Stimulated activated naive CD4-positive, alpha-beta T cell treated with Interleukin-2 at 50 U/mL for 16 hours (primary cell): ENCODE data around the gene TMCO4.

ENCODE experiments used
- DNase-seq: peaks from one replicate; lab custom pipeline; 2025; lab: John Stamatoyannopoulos, UW

Gene TMCO4

DNA sequence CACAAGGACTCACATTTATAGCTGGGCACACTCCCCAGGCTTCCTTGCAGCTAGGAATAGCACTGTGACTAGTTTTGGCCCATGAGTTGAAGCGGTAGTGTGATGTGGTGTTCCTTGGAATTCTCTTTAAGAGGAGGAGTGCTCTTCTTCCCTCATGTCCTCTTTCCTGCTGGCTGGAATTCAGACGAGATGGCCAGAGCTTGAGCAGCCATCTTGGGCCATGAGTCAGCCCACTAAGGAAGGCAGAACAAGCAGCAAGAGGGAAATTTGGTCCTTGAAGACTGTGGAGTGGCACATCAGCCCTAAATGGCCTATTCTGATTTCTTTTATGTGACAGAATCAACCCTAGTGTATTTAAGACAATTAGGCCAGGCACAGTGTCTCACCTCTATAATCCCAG lies 115.0 kb downstream of the TMCO4 start:
- no peak for DNase-seq

DNA sequence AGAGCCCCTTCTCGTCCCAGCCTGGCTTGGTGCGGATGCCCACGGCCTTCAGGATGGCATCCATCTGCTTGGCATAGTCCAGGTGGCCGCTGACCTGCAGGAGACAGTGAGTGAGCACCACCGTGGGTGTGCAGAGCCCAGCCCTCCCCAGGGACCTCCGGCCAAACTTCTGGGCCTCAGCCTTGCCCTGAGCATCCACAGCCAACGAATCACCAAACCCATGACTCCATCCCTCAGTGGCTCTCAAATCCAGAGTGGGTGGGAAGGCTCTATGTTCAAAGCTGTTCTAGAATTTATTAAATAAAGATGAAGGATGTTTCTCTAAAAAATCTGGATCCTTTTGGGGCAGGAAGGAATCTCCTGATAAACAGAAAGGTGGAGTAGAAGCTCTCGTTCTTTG lies 116.4 kb downstream of the TMCO4 start:
- no peak for DNase-seq

DNA sequence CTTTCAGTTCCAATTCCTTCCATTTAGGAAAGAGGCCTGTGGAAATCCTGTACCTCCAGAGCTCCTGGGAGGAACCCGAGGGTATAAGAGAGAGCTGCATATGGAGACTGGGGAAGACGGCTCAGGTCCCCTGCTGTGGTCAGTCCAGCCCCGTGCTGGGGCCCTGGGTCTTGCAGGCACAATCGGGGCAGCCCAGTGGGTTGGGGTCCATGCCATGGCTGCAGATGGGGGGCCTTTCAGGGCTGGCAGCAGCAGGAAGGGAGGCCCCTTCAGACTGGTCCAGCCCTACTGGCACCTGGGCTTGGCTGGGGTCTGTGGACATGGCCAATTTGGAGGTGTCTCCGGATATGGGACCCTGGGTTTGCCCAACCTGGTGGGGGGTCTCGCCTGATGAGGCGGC lies 116.8 kb downstream of the TMCO4 start:
- no peak for DNase-seq

DNA sequence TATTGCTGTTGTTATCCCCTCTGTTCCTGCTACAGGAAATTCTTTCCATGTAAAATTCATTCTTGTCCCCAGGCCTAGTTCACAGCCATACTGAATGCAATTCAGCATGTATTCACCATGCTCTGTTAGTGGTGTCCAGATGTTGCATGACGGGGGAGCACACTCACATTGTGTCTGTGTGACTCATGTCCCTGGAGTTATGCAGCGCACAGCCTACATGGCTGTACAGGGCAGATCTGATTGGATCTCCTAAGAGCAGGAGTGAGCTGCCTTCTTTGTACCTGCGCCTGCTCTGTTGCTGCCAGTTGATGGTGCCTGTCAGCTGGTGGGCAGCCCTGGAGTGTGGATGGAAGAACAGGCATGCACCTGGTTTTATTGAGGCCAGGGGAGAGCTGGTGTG lies 117.5 kb downstream of the TMCO4 start:
- DNase-seq: no peak

DNA sequence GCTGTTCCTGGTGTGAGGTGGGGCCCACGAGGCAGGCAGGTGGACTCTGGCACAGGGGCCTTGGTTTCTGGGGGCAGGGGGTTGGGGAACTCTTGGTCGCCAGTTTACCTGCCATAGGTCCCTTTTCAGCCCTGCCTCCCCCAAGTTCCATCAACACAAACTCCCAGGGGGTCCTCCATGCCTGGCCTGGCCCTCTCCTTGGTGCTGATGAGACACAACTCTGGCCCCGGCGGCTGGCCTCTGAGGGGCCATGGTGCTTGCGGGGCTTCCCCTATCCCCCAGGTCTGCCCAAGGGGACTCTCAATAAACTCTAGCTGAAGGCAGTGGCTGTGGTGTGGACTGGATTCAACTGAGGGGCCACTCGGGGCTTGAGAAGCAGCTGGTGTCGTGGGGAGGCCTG lies 119.1 kb downstream of the TMCO4 start:
- DNase-seq: no peak

DNA sequence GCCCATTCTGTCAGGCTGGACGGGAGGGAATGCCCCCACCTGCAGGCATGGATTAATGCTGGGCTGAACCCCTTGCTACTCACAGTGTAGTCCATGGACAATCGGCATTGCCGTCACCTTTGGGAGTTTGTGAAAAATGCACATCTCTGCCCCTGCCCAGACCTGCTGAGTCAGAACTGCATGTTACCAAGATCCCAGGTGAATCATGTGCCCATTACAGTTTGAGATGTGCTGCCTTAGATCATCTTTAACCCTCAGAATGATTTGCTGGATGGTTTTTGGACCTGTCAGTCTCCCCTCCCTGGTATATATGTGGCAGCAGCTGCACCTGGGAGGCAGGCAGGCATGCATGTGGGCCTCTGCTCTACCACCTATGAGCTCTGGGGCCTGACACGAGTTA lies 120.0 kb downstream of the TMCO4 start:
- no peak for DNase-seq

DNA sequence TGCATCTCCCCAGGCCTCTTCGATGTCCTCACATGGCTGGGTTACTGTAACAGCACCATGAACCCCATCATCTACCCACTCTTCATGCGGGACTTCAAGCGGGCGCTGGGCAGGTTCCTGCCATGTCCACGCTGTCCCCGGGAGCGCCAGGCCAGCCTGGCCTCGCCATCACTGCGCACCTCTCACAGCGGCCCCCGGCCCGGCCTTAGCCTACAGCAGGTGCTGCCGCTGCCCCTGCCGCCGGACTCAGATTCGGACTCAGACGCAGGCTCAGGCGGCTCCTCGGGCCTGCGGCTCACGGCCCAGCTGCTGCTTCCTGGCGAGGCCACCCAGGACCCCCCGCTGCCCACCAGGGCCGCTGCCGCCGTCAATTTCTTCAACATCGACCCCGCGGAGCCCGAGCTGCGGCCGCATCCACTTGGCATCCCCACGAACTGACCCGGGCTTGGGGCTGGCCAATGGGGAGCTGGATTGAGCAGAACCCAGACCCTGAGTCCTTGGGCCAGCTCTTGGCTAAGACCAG lies 120.7 kb downstream of the TMCO4 start:
- no peak for DNase-seq

DNA sequence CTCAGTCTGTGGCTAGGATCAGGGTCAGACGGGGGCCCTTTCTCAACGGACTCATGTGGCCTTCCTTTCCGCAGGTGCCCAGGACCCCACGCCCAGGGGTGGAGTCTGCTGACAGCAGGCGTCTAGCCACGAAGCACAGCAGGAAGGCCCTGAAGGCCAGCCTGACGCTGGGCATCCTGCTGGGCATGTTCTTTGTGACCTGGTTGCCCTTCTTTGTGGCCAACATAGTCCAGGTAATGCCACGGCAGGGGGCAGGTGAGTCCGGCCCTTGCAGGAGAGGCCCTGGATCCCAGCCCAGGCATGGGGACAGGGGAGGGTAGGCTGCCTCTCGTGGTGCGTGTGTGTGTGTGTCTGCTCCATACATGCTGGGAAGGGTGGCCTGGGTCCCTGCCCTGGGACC lies 121.2 kb downstream of the TMCO4 start:
- DNase-seq: no peak

DNA sequence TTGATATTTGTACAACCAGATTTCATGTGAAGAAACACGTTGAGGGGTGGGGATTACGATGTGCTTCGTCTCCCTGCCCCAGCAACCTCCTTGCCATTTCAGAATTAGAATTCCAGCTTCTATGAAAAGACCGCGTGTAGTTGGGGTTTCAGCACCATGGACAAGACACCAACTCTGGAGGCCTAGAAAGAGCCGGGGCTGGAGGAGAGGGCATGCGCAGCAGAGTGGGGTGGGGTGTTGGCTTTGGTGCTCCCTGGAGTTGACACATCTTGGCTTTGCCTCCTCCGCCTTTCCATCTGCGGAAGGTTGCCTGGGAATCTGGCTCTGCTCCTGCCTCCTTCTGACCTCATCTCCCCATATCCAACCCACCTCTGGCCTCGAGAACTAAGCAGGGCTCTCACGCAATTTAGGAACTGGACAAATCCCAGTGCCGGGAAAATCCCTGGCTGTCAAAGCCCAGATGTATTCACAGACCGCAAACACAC lies 123.2 kb downstream of the TMCO4 start:
- no peak for DNase-seq

DNA sequence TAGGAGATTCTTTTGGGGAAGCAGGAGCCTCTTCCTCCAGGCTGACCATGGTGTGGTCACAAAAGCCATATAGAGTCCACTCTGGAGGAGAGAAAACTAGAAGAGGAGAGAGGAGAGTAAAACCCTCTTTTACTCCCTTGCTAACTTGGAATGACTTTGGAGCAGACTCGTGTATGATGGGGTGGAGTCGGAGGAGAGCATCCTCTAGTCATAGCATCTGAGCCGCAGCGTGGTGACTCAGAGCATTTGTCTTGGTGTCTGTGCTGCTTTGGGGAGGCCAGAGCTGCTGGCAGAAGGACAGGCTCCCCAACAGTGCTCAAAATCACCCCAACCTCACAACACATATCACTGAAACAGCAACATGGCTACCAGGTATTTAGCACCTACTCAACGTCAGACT lies 123.9 kb downstream of the TMCO4 start:
- no peak for DNase-seq

DNA sequence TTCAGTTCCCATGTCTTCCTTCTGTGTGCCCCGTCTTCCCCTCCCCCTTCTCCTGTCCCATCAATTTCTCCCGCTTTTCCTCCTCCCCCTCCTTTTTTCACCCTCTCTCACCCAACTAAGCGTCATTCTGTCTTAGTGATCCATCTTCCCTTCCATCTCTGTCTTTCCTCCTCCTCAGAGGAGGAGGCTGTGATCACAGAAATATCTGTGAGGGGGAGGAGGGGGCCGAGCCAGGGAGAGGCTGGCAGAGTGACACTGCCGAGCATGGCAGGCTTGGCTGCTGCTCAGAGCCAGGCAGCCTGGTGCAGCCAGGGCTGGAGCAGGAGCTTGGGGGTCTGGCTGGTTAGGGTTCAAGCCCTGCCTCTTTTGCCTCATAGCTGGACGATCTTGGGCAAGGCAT lies 127.5 kb downstream of the TMCO4 start:
- DNase-seq: no peak

DNA sequence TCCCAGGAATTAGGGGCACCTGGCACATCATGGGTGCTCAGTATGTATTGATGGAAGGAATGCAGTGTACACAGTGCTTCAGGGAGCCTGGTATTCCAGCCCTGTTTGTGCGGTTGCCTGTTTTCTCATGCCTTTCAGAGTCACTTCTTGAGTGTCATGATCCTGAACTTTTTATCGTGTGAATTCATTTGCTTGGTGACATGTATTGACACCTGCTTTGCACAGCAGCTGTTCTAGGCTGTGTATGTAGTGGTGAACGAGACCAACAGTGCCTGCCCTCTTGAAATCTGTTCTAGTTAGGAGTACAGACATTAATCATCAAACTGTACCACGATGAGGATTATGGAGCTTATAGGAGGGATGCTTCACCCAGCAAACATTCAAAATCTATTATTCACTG lies 128.9 kb downstream of the TMCO4 start:
- DNase-seq: no peak

DNA sequence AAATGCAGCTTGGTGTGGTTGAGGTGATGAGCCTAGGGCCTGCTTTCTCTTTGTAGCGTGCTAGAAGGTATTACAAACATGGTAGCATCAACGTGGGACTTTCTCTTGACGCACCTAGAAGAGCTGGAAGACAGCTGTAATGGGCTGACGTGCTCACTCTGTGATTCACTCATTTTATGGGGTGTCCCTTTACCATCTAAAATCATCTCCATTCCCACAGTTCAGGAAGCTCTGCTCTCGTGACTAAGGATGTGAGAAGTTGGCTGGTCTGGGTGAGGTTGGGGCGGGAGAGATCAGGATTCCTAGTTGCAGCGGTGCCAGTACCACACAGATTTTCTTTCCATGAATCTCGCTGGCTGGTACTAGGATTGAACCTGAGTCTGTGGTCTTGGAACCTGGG lies 130.8 kb downstream of the TMCO4 start:
- no peak for DNase-seq

DNA sequence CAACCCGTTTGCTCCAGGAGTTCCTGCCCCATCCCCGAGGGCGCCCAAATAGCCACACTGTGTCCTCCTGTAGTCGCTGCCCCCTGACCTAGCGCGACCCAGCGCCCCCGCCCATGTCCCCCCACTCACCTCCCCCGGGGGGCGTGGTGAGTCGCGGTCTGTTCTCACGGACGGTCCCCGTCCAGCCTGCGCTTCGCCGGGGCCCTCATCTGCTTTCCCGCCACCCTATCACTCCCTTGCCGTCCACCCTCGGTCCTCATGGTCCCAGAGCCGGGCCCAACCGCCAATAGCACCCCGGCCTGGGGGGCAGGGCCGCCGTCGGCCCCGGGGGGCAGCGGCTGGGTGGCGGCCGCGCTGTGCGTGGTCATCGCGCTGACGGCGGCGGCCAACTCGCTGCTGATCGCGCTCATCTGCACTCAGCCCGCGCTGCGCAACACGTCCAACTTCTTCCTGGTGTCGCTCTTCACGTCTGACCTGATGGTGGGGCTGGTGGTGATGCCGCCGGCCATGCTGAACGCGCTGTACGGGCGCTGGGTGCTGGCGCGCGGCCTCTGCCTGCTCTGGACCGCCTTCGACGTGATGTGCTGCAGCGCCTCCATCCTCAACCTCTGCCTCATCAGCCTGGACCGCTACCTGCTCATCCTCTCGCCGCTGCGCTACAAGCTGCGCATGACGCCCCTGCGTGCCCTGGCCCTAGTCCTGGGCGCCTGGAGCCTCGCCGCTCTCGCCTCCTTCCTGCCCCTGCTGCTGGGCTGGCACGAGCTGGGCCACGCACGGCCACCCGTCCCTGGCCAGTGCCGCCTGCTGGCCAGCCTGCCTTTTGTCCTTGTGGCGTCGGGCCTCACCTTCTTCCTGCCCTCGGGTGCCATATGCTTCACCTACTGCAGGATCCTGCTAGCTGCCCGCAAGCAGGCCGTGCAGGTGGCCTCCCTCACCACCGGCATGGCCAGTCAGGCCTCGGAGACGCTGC lies 133.9 kb downstream of the TMCO4 start:
- no peak for DNase-seq

DNA sequence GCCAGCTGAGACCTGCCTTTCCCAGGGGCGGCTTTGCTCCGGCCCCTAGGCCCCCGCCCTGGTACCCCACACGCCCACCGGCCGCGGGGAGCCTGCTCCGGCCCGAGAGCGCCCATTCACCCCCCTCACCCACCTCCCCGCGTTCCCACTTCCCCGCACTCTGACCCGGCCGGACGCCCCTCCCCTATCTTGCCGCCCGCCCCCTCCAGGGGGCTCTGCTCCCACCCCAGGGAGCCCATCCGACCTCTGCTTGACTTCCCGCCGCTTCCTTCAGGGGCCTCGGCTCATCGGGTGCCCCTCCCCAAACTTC lies 134.6 kb downstream of the TMCO4 start:
- DNase-seq: no peak

DNA sequence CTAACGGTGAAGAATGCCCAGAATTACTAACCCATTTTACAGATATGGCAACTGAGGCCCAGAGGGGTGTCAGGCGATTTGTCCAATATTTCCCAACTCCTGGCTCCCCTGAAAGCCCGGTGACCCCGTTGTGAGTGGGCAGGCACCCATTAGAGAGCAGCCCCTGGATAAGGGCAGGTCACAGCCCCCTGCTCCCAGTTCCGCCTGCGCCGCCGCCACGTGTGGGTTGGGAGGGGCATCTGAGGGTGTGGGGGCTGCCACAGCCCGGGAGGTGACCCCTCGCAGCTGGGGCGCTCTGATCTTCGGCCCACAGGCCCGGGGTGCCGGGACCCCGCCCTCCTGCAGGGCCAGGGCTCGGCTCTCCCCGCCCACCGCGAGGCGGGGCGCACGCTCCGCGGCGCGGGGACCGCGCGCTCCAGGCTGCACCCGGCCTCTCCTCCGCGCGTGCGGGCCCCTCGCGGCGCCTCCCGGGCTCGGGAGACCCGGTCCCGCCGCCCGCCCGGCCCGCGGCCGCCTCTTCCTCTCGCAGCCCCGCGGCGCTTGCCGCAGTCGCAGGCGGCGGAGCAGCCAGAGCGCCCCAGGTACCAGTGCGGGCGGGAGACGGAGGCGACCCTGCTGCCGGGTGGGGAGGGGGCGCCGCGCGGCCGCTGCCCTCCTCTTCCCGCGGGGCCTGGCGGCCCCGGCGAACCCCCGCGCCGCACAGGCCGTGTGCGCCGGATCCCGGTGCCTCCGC lies 135.1 kb downstream of the TMCO4 start, which contains the start of gene HTR6:
Gene HTR6 (plus strand): TSS at position 423 of the 733 bp plus-strand sequence. CDS start 879 bp downstream, outside the sequence.
- peak; percentile 12 for DNase-seq

DNA sequence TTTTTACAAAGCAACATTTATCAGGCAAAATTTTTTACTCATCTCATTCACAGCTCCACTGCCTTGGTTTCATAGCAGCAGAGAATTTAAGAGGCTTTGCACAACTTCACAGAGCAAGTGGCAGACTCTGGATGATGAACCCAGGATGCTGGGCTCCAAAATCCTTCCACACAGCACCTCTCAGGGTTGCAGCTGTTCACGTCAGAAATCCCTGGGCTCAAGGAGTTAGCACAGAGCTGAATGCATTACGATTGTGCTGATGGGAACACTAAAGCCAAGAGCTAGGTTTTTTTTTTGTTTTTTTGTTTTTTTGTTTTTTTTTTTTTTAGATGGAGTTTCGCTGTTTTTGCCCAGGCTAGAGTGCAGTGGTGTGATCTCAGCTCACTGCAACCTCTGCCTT lies 137.4 kb downstream of the TMCO4 start:
- no peak for DNase-seq

DNA sequence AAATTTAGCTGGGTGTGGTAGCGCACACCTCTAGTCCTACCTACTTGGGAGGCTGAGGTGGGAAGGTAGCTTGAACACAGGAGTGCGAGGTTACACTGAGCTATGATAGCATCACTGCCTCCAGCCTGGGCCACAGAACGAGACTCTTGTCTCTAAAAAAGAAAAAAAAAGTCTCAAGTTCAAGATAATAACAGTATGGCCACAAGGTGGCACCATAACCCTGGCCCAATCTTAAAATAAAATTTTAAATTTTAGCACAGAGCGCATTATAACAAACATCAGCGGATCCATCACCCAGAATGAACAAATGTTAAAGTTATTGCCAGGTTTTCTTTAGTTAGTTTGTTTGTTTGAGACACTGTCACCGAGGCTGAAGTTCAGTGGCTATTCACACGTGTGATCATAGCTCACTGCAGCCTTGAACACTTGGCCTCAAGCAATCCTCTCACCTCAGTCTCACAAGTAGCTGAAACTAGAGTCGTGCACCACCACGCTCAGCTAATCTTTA lies 137.9 kb downstream of the TMCO4 start:
- peak; percentile 12 for DNase-seq

DNA sequence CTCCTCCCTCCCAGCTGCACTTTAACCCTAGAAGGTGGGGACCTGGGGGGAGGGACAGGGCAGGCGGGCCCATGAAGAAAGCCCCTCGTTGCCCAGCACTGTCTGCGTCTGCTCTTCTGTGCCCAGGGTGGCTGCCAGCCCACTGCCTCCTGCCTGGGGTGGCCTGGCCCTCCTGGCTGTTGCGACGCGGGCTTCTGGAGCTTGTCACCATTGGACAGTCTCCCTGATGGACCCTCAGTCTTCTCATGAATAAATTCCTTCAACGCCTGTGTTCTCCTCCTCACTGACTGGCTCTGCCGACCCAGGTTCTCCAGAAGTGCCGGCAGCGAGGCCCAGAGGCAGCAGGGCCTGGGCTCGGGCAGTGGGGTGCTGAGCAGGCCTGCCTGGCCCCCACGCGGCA lies 141.5 kb downstream of the TMCO4 start:
- no peak for DNase-seq

DNA sequence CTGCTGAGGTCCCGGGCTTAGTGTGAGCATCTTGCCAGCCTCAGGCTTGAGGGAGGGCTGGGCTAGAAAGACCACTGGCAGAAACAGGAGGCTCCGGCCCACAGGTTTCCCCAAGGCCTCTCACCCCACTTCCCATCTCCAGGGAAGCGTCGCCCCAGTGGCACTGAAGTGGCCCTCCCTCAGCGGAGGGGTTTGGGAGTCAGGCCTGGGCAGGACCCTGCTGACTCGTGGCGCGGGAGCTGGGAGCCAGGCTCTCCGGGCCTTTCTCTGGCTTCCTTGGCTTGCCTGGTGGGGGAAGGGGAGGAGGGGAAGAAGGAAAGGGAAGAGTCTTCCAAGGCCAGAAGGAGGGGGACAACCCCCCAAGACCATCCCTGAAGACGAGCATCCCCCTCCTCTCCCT lies 142.2 kb downstream of the TMCO4 start:
- no peak for DNase-seq

DNA sequence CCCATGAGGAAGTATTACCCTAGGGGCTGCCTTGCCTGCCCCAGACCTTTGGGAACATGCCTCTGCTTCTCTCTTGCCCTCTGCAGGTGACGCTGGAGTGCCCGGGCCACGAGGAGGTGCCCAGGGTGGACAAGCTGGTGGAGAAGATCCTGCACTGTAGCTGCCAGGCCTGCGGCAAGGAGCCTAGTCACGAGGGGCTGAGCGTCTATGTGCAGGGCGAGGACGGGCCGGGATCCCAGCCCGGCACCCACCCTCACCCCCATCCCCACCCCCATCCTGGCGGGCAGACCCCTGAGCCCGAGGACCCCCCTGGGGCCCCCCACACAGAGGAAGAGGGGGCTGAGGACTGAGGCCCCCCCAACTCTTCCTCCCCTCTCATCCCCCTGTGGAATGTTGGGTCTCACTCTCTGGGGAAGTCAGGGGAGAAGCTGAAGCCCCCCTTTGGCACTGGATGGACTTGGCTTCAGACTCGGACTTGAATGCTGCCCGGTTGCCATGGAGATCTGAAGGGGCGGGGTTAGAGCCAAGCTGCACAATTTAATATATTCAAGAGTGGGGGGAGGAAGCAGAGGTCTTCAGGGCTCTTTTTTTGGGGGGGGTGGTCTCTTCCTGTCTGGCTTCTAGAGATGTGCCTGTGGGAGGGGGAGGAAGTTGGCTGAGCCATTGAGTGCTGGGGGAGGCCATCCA lies 142.8 kb downstream of the TMCO4 start:
- DNase-seq: no peak

DNA sequence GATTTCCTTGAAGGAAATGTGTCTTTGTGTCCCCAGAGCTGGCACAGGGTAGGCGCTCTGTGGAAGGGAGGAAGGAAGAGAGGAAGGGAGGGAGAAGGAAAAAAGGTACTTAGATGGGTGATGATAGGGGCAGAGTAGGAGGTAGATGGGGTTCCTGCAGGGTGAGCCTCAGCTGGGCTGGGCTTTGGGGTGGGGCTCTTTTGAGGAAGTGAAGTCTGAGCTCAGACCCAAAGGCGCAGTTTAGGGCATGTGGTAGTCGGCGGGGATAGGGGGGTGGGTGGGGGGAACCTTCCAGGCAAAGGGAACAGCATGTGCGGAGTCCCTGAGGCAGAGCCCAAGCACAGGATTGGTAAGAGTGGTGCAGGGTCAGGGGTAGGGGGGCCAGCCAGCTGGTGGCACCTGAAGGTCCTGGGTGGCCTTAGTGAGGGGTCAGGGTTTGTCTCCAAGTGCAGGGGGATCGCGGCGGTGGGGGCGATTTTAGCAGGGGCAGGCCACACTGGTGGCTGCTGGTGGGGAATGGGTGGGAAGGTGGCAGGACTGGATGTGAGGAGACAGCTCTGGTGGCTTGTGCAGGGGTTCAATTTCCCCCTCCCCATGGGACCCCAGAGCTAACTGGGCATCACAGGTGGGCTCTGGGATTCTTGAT lies 143.5 kb downstream of the TMCO4 start:
- no peak for DNase-seq
